GM08714 (cell line): ENCODE data around the gene C15orf62.

Experiments
- H3K4me3 ChIP-seq: fragments of 200-500 bp; sonication (Bioruptor generic); 2 replicates; pipeline ENCODE4 v1.5.1; 2014; ENCODE audit warnings: mild to moderate bottlenecking, low read length, inconsistent platforms
- ZNF274 ChIP-seq: IDR thresholded peaks from 2 replicates; pipeline ENCODE4 v1.6.1; 2012; ENCODE audit warnings: mild to moderate bottlenecking, low read depth, low read length

Gene C15orf62, protein sequence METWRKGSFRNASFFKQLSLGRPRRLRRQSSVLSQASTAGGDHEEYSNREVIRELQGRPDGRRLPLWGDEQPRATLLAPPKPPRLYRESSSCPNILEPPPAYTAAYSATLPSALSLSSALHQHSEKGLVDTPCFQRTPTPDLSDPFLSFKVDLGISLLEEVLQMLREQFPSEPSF

DNA sequence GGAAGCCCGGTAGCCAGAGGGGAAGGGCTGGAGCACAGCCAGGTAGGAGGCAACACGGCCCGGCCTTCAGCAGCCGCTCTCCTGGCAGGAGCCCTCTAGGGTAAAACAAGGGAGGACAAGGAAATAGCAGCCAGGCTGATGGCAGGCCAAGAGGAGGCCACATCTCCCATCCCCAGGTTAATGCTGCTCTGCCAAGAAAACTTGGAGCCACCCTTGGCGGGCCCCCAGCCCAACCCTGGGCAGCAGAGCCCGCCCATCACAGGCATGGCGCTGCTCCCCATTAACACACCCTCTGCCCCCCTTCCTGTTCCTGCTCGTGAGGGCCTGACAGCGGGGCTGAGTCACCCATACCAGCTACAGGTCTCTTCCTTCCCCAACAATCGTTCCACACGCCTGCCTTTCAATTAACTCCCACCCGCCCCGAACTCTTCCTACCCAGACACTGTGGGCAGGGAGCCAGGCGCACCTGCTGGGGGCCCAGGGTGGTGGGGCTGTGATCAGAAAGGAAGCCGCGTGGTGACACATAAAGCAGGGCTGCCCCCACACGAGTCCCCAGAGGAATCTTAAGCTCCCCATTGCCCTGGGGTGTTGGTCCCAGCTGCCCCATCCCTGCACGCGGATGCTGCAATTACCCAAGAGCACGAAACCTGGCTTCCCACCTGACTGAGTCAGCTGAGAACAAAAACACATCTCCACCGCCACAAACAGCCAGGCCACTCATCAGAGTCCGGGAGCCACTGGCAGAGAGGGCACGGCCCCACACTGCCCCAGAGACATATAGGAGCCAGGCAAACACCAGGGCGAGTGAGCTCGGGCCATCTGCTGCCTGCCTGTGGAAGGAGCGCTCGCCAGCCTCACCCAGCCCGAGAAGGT, at the start of gene C15orf62:
TSS of gene C15orf62 (plus strand) at position 707 of the 873 bp plus-strand sequence. CDS start 516 bp downstream, outside the sequence.
- peak within 1 kb of the TSS; percentile 10; the same call in 1 of the 2 replicates for H3K4me3 ChIP-seq
- TF ChIP-seq ZNF274 = no peak

DNA sequence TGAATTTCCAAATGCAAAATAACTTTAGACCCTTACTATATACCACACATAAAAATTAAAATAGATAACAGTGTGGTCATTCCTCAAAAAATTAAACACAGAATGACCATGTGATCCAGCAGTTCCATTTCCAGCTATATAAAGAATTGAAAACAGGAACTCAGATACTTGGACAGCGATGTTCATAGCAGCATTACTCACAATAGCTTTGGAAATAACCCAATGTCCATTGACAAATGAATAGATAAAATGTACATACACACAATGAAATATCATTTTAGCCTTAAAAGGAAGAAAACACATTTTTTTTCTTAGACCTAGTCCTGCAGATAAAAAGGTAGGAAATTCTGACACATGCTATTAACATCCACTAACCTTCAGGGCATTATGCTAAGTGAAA, 48.1 kb upstream of the C15orf62 start:
- TF ChIP-seq ZNF274 = no peak
- no peak overlapping the region for H3K4me3 ChIP-seq

DNA sequence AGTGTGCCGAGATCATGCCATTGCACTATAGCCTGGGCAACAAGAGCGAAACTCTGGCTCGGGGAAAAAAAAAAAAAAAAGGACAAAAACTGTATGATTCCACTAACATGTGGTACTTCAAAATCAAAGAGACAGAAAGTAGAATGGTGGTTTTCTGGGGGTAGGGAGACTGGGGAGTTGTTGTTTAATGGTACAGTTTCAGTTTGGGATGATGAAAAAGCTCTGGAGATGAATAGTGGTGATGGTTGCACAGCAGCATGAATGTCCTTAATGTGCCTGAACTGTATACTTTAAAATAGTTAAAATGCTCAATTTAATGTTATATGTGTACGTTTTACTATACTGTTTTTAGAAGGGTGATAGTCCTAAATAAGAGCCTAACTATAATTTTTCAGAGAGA, 47.4 kb upstream of the C15orf62 start:
- no peak overlapping the region for H3K4me3 ChIP-seq
- no peak for TF ChIP-seq ZNF274

DNA sequence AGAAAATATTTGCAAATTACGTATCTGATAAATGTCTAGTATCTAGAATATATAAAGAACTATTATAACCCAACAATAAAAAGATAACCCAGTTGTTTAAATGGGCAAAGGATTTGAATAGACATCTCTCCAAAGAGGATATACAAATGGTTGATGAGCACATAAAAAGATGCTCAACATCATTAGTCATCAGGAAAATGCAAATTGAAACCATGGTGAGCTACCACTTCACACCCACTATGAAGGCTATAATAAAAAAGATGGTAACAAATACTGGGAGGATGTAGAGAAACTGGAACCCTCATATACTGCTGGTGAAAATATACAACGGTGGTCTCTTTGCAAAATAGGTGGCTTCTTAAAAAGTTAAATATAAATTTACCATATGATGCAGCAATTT, 46.8 kb upstream of the C15orf62 start:
- H3K4me3 ChIP-seq = no peak overlapping the region
- no peak for TF ChIP-seq ZNF274

DNA sequence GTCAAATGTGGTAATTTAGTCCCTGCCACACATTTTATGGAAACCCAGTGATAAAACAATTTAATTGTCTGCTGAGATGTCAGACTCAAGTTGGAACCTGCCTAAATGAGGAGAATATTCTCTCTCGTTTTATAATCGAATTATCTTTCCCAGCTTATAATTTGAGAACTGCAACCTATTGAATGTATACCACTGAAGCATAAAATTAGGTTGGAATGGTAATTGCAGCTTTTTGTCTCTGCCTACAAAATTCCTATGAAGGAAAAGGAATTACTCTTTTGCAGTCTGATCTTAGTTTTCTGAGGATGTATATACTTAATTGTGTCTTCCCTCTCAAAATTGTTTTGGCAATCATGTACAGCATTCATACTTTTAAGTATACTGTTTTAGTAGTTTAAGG, 45.9 kb upstream of the C15orf62 start:
- TF ChIP-seq ZNF274 = no peak
- H3K4me3 ChIP-seq = no peak overlapping the region

DNA sequence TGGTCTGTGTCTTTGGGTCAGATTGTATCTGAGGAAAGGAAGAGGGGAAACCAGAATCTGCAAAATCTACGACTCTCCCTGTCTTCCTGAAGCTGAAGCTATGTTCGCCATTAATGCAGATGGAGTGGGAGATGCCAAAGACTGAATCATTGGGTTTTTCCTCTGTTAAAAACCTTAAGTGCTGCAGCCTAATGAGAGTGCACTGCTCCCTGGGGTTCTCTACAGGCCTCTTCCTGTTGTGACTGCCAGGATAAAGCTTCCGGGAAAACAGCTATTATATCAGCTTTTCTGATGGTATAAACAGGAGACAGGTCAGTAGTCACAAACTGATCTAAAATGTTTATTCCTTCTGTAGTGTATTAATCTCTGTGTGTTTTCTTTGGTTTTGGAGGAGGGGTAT, 38.7 kb upstream of the C15orf62 start:
- H3K4me3 ChIP-seq = no peak overlapping the region
- TF ChIP-seq ZNF274 = no peak

DNA sequence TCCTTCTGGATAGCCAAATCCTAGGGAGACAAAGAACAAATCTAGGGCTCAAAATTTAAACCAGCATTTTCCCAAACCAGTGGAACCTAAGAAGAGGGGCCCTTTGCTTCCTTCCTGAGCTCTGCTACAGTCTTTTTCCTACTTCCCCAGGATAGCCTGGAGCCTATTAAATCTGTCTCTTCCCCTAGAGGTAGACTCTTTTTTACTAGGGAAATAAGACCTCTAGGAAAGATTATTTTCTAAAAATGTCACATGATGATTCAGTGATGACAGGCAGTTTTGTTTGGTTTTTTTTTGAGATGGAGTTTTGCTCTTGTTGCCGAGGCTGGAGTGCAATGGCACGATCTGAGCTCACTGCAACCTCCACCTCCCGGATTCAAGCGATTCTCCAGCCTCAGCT, 33.2 kb upstream of the C15orf62 start:
- H3K4me3 ChIP-seq = no peak overlapping the region
- no peak for TF ChIP-seq ZNF274

DNA sequence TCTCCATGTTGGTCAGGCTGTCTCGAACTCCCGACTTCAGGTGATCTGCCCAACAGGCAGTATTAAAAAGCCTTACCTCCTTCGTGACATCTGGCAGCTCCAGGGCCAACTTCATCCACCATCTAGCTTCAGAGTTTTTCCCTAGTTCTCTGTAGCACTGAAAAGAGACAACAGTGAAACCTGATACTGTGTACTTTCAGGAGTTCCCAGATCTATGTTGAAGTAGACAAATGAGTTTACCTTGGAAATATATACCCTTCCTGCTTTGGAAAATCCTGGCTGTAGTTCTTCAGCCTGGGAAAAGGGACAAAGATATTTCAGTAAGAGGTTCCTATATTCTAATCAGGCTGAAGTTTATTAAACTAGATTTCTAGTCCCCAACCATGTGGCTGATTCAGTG, 32.7 kb upstream of the C15orf62 start:
- H3K4me3 ChIP-seq = no peak overlapping the region
- no peak for TF ChIP-seq ZNF274

DNA sequence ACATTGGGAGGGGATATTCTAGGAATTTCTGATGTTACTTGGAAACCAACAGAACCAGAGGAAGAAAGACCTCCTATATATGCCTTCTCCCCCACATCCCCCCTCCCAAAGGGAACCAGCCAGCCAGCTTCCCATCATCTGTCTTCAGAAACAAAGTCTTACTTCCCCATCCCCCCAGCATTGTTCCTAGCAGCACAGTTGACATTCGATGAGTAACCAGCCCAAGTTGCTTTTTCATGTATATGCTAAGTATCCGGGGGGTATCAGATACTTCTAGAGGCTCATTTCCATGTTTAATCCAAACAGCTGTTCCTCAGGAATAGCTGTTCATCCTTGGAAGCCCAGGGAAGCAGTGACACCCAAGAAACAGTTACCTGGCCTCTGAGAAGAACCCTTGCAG, 30.7 kb upstream of the C15orf62 start:
- TF ChIP-seq ZNF274 = no peak
- no peak overlapping the region for H3K4me3 ChIP-seq

DNA sequence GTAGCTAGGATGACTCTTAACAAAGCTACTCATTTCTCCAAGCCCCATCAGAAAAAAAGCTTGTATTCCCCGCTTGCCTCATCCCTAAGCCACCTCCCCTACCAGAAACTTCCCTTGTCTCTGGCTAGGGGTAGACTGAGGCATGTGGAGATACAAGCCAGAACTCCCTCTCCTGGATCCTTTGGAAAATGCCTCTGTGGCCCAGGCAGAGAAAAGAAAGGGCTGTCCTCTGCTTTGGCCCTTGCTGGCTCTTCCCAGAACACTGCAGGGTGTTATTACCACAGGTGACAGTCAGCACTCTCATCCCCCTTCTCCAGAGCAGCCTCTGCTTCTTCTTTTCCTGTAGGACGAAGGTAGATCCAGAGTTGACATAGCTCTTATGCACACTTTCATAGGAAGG, 29.9 kb upstream of the C15orf62 start:
- H3K4me3 ChIP-seq = no peak overlapping the region
- no peak for TF ChIP-seq ZNF274

DNA sequence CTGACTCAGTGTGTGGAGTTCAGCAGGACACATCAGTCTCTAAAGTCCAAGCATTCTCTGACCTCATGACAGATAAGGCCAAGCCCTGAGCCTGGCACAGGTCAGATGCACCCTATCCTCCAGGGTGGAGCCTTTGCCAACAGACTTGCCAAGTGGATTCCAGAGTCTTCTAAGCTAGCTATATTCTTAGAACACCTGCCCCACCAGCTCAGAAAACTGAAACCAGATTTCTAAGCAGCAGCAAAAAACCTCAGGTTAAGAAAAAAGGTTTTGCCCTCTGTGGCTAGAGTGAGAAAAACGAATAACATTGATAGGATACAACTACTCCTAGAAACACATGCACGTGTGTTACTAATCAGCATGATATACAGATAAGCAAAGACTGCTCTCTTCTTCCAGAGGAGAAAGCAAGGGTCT, 26.3 kb upstream of the C15orf62 start:
- no peak overlapping the region for H3K4me3 ChIP-seq
- TF ChIP-seq ZNF274 = no peak

DNA sequence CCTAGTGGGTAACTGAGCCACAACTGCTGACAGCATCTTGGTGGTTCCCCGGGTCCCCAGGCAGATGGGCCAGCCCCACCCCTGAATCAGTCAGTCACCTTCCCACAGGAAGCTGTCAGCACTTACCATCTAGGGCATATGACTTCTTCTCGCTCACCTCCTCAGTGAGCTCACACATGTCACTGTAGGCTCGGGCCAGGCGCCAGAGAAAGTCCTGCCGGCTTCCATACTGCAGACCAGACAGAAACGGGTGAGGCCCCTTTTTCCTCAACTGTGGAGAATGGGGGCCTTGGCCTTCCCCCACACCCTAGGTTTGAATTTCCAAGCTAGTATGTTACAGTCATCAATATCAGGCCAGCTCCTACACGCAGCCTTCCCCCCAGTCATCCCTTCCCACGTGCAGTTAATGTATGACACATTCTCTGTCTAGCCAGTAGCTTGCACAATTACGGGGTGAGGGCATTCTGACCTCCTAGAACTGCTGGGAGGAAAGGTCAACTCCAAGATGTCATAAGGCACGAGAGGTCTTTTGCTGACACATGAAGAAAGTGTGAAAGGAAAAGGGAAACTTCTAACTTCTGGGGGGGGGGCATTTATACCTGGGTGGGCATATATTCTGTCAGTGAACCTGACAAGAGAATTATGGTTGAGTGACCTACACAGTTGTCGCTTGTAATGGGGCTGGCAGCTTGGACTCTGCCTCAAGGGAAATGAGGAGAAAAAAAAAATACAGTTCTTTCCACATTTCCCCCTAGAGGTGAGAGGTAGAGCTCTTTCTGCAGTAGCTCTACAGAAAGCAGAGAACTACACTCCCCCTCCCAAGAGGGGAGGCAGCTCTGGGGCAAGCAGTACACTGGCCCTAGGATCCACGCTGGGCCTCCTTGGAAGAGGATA, 25.6 kb upstream of the C15orf62 start:
- no peak overlapping the region for H3K4me3 ChIP-seq
- TF ChIP-seq ZNF274 = no peak

DNA sequence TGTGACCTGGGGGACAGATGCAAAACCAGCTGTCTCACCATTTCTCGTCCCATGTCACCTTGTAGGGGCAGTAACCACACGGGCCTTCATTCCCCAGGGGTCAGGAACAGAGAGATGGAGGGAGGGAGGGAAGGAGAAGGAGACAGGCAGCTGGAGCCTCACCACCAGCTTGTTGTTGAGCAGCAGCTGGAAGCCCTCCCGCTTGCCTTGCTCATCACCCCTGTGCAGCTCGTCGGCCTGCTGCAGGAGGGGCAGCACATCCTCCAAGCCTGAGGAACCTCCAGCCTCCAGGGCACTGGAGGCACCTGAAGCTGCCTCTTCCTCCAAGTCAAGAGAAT, 25.0 kb upstream of the C15orf62 start:
- no peak overlapping the region for H3K4me3 ChIP-seq
- no peak for TF ChIP-seq ZNF274

DNA sequence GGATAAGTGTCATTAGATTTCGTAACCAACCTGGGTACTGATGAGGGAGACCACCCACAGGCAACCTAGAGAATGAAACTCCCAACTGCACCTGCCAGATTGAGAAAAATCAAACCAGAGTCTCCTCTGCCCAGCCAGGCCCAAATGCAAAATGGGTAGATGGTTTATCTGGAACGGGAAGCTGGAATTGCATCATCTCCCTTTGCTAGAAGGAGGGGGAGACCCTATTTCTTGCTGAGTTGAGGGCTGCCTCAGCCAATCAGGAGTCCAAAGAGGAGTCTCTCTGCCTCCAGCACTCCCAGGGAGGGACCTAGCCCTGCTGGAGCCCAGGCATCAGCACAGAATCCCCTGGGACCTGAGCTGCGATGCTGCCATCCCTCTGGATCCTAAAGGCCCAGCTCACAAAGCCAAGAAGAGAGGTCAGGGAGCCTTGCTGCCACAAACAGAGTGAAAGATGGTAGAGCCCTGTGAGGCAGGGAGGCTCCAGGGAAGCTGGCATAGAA, 22.8 kb upstream of the C15orf62 start:
- no peak for TF ChIP-seq ZNF274
- no peak overlapping the region for H3K4me3 ChIP-seq
